Neural progenitor cell (in vitro differentiated cells): ENCODE results near the gene CPN1. TPM values are rescaled to one million over a fixed set of nuclear protein-coding genes. Genes with fewer than 3 reads are reported as not detected.

Experiments
- DNase-seq: peaks from one replicate; pipeline ENCODE4 v3.0.0-alpha.2; 2016; ENCODE audit warnings: low spot score
- H2AFZ ChIP-seq: fragments of 200-600 bp; sonication (generic); replicated peaks from 2 replicates; pipeline ENCODE4 v1.6.1; 2016; ENCODE audit warnings: antibody characterized with exemption
- H3F3A ChIP-seq: fragments of 200-600 bp; sonication (generic); 2 replicates; pipeline ENCODE4 v1.6.1; 2016; ENCODE audit warnings: antibody characterized with exemption, low read depth
- H3K27ac ChIP-seq: fragments of 200-600 bp; sonication (generic); 2 replicates; pipeline ENCODE4 v1.5.1; 2016; ENCODE audit warnings: mild to moderate bottlenecking
- H3K27me3 ChIP-seq: fragments of 200-600 bp; sonication (generic); 2 replicates; pipeline ENCODE4 v1.6.1; 2016; ENCODE audit warnings: mild to moderate bottlenecking, moderate library complexity
- H3K36me3 ChIP-seq: fragments of 200-600 bp; sonication (generic); 2 replicates; pipeline ENCODE4 v1.5.1; 2016
- H3K4me1 ChIP-seq: fragments of 200-600 bp; sonication (generic); 2 replicates; pipeline ENCODE4 v1.6.1; 2016; ENCODE audit warnings: mixed run types
- H3K4me2 ChIP-seq: fragments of 200-600 bp; sonication (generic); 2 replicates; pipeline ENCODE4 v1.6.1; 2016
- H3K4me3 ChIP-seq: fragments of 200-600 bp; sonication (generic); 2 replicates; pipeline ENCODE4 v1.5.1; 2016
- H3K79me2 ChIP-seq: fragments of 200-600 bp; sonication (generic); 2 replicates; pipeline ENCODE4 v1.6.1; 2016; ENCODE audit warnings: low read depth
- H3K9ac ChIP-seq: fragments of 200-600 bp; sonication (generic); 2 replicates; pipeline ENCODE4 v1.6.1; 2016
- H3K9me3 ChIP-seq: fragments of 200-600 bp; sonication (generic); 2 replicates; pipeline ENCODE4 v1.5.1; 2016; ENCODE audit warnings: low read depth
- H4K20me1 ChIP-seq: fragments of 200-600 bp; sonication (generic); 2 replicates; pipeline ENCODE4 v1.6.1; 2016; ENCODE audit warnings: low read depth
- H3K27ac Mint-ChIP-seq: 3 replicates; pipeline ENCODE4 v1.8.0; 2021; ENCODE audit warnings: mixed read lengths
- H3K27me3 Mint-ChIP-seq: 2 replicates; pipeline ENCODE4 v1.8.0; 2022; ENCODE audit warnings: low read depth, mild to moderate bottlenecking, inconsistent platforms, moderate library complexity, mixed read lengths; ENCODE audit not compliant: insufficient read depth
- H3K36me3 Mint-ChIP-seq: 3 replicates; pipeline ENCODE4 v1.8.0; 2021; ENCODE audit warnings: mixed read lengths
- H3K4me1 Mint-ChIP-seq: 3 replicates; pipeline ENCODE4 v1.8.0; 2021; ENCODE audit warnings: mixed read lengths
- H3K4me3 Mint-ChIP-seq: 3 replicates; pipeline ENCODE4 v1.8.0; 2021; ENCODE audit warnings: mild to moderate bottlenecking, moderate library complexity, mixed read lengths
- H3K9me3 Mint-ChIP-seq: 3 replicates; pipeline ENCODE4 v1.8.0; 2020; ENCODE audit warnings: mixed read lengths
- CTCF ChIP-seq: fragments of 200-600 bp; sonication (generic); IDR thresholded peaks from 2 replicates; pipeline ENCODE4 v1.5.1; 2017; ENCODE audit warnings: antibody characterized with exemption, mild to moderate bottlenecking
- EZH2 ChIP-seq: fragments of 200-600 bp; sonication (generic); IDR thresholded peaks from 2 replicates; pipeline ENCODE4 v1.6.1; 2017; ENCODE audit warnings: antibody characterized with exemption, mild to moderate bottlenecking, moderate library complexity
- EZH2phosphoT487 ChIP-seq: fragments of 200-600 bp; sonication (generic); IDR thresholded peaks from 2 replicates; pipeline ENCODE4 v1.6.1; 2017; ENCODE audit warnings: antibody characterized with exemption
- total RNA-seq: library from RNA; depleted of rRNA; stranded (reverse); fragments of >200 nt; gene quantifications from 2 replicates; pipeline ENCODE4 v1.2.3, GENCODE V29; 2015; ENCODE audit warnings: low replicate concordance

CPN1 gene
- total RNA-seq, 1 donor from 2014 or later = not detected

DNA sequence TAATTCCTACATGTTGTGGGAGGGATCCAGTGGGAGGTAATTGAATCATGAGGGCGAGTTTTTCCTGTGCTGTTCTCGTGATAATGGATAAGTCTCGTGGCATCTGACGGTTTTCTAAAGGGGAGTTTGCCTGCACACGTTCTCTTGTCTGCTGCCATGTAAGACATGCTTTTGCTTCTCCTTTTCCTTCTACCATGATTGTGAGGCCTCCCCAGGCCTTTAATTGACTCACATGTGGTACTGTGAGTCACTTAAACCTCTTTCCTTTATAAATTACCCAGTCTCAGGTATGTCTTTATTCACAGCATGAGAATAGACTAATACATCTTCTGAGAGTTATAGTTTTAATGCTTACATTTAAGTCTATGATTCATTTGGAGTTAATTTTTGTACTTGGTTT is 22.6 kb upstream of the CPN1 start:
- no peak overlapping the region for H2AFZ ChIP-seq
- H3K9me3 ChIP-seq = no peaks in the 10 kb centered on the region
- no peaks in the 10 kb centered on the region for H3K27me3 Mint-ChIP-seq
- H3K9me3 Mint-ChIP-seq = peaks cover 7% of the 10 kb centered on the region
- H3K9ac ChIP-seq = no peak overlapping the region
- no peak for DNase-seq
- H3K36me3 Mint-ChIP-seq = no peaks in the 10 kb centered on the region
- H3K36me3 ChIP-seq = no peaks in the 10 kb centered on the region
- H3K4me2 ChIP-seq = no peak overlapping the region
- no peaks in the 10 kb centered on the region for H3F3A ChIP-seq
- TF ChIP-seq EZH2 (no peak), EZH2phosphoT487 (no peak), CTCF (no peak)
- H3K4me3 Mint-ChIP-seq = no peak overlapping the region
- no peak overlapping the region for H3K27ac Mint-ChIP-seq
- peaks cover 1% of the 10 kb centered on the region for H3K4me1 Mint-ChIP-seq
- H3K79me2 ChIP-seq = no peaks in the 10 kb centered on the region
- no peaks in the 10 kb centered on the region for H4K20me1 ChIP-seq
- H3K27ac ChIP-seq = no peak overlapping the region
- H3K27me3 ChIP-seq = no peaks in the 10 kb centered on the region
- H3K4me3 ChIP-seq = no peak overlapping the region
- no peaks in the 10 kb centered on the region for H3K4me1 ChIP-seq

GRCh38 chr10:100103581-100103980 is 21.9 kb upstream of the CPN1 start:
- no peaks in the 10 kb centered on the region for H4K20me1 ChIP-seq
- no peak for DNase-seq
- H3K4me1 ChIP-seq = no peaks in the 10 kb centered on the region
- no peaks in the 10 kb centered on the region for H3K79me2 ChIP-seq
- Mint-ChIP-seq H3K9me3 (peaks cover 7% of the 10 kb centered on the region), H3K4me3 (no peak overlapping the region), H3K36me3 (no peaks in the 10 kb centered on the region), H3K27me3 (no peaks in the 10 kb centered on the region), H3K4me1 (no peaks in the 10 kb centered on the region), H3K27ac (no peak overlapping the region)
- TF ChIP-seq EZH2phosphoT487 = no peak
- TF ChIP-seq CTCF = no peak
- no peak for TF ChIP-seq EZH2
- H3K27ac ChIP-seq = no peak overlapping the region
- no peak overlapping the region for H3K4me2 ChIP-seq
- H3K9me3 ChIP-seq = no peaks in the 10 kb centered on the region
- no peak overlapping the region for H3K4me3 ChIP-seq
- H3F3A ChIP-seq = no peaks in the 10 kb centered on the region
- no peak overlapping the region for H3K9ac ChIP-seq
- H3K27me3 ChIP-seq = no peaks in the 10 kb centered on the region
- no peak overlapping the region for H2AFZ ChIP-seq
- no peaks in the 10 kb centered on the region for H3K36me3 ChIP-seq

DNA sequence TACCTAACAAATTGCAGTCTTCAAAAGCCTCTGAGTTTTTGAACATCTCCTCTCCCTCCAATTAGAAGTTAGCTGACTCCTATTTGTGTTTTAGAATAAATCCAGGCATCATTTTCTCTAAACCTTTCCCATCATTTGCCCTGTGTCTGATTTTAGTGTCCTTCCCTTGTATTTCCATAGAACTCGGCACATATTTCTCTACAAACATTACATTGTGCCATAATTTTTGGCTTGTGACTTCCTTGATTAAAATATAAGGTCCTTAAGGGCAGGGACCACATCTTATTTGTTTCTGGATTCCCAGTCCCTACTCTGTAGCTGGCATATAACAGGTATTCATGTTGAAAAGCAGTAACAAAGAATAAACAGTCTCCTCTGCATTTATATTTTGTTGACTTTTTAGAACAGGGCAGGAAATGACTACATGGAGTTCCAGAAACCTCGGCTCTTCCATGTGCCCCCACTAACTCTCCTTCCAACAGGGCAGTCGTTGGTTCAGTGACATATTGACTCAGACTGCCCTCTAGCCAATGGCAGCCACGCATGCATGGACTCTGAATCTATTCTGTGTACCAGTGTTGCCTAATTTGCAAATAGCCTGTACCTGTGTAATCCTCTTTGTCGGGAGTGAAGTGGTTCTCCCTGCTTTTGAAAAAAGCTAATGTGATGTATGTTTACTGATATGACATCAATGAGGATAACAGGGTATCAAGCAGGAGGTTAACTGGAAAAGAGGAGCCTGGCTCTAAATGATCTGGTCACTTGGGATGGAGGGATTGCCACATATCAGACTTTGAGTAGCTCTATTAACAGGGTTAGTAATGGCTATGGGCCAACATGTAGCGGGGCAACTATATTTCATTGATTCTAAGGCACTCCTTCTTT is 19.8 kb upstream of the CPN1 start:
- Histone ChIP-seq H3K9ac (no peak overlapping the region), H3F3A (no peaks in the 10 kb centered on the region), H3K36me3 (no peaks in the 10 kb centered on the region), H3K27me3 (no peaks in the 10 kb centered on the region), H3K27ac (no peak overlapping the region), H4K20me1 (no peaks in the 10 kb centered on the region), H3K9me3 (no peaks in the 10 kb centered on the region), H3K4me1 (no peaks in the 10 kb centered on the region), H2AFZ (peak overlapping the region; percentile 86), H3K79me2 (no peaks in the 10 kb centered on the region), H3K4me2 (no peak overlapping the region), H3K4me3 (no peak overlapping the region)
- Mint-ChIP-seq H3K36me3 (no peaks in the 10 kb centered on the region), H3K4me1 (no peaks in the 10 kb centered on the region), H3K9me3 (peaks cover 8% of the 10 kb centered on the region), H3K27ac (no peak overlapping the region), H3K4me3 (no peak overlapping the region), H3K27me3 (peaks cover 2% of the 10 kb centered on the region)
- no peak for DNase-seq
- TF ChIP-seq EZH2phosphoT487 = no peak
- no peak for TF ChIP-seq EZH2
- no peak for TF ChIP-seq CTCF
